Measurements from ENCODE around the gene TSC22D2. TPM values are rescaled to one million over a fixed set of nuclear protein-coding genes. Genes with fewer than 3 reads are reported as not detected.
A peak's percentile ranks its signal among the peaks of the same experiment; 100 is the strongest.

Gene TSC22D2
- total RNA-seq, result 44.6 TPM

- Histone ChIP-seq H3K9me3 (ENCODE audit: low read depth, low read length) (no peaks in the 10 kb centered on the region), H3K4me1 (ENCODE audit: insufficient read depth, low read length) (peaks cover 26% of the 10 kb centered on the region), H3K4me3 (ENCODE audit: low read length) (peak within 1 kb of the TSS; percentile 58), H3K27me3 (ENCODE audit: insufficient read depth, low read length) (no peaks in the 10 kb centered on the region)
Measured at GRCh38 chr3:150408221-150409124, at the start of gene TSC22D2. Gene TSC22D2, plus strand, starts transcription at chr3:150408298. Its CDS starts 1,053 bp downstream, at chr3:150409351.

- Histone ChIP-seq H3K9me3 (ENCODE audit: low read depth, low read length) (no peaks in the 10 kb centered on the region), H3K27me3 (ENCODE audit: insufficient read depth, low read length) (no peaks in the 10 kb centered on the region), H3K4me3 (ENCODE audit: low read length) (no peak overlapping the region), H3K4me1 (ENCODE audit: insufficient read depth, low read length) (no peaks in the 10 kb centered on the region)
Measured at GRCh38 chr3:150359381-150359780, 48.7 kb upstream of the TSC22D2 start.

GRCh38 chr3:150360966-150361365 lies 47.1 kb upstream of the TSC22D2 start:
- Histone ChIP-seq H3K27me3 (ENCODE audit: insufficient read depth, low read length) (no peaks in the 10 kb centered on the region), H3K4me1 (ENCODE audit: insufficient read depth, low read length) (no peaks in the 10 kb centered on the region)

GRCh38 chr3:150362515-150363302 lies 45.4 kb upstream of the TSC22D2 start:
- no peaks in the 10 kb centered on the region for H3K9me3 ChIP-seq (ENCODE audit: low read depth, low read length)
- H3K4me3 ChIP-seq (ENCODE audit: low read length), result no peak overlapping the region
- no peaks in the 10 kb centered on the region for H3K27me3 ChIP-seq (ENCODE audit: insufficient read depth, low read length)
- H3K4me1 ChIP-seq (ENCODE audit: insufficient read depth, low read length), result no peaks in the 10 kb centered on the region

More at GRCh38 chr3:150360966-150361365, 47.1 kb upstream of the TSC22D2 start:
- Histone ChIP-seq H3K4me3 (ENCODE audit: low read length) (no peak overlapping the region), H3K9me3 (ENCODE audit: low read depth, low read length) (no peaks in the 10 kb centered on the region)

GRCh38 chr3:150363420-150363819 lies 44.7 kb upstream of the TSC22D2 start:
- no peaks in the 10 kb centered on the region for H3K4me1 ChIP-seq (ENCODE audit: insufficient read depth, low read length)
- H3K4me3 ChIP-seq (ENCODE audit: low read length), result no peak overlapping the region
- no peaks in the 10 kb centered on the region for H3K9me3 ChIP-seq (ENCODE audit: low read depth, low read length)
- H3K27me3 ChIP-seq (ENCODE audit: insufficient read depth, low read length), result no peaks in the 10 kb centered on the region

- Histone ChIP-seq H3K4me3 (ENCODE audit: low read length) (no peak overlapping the region), H3K27me3 (ENCODE audit: insufficient read depth, low read length) (no peaks in the 10 kb centered on the region), H3K9me3 (ENCODE audit: low read depth, low read length) (no peaks in the 10 kb centered on the region), H3K4me1 (ENCODE audit: insufficient read depth, low read length) (no peaks in the 10 kb centered on the region)
Measured at GRCh38 chr3:150365132-150365604, 42.9 kb upstream of the TSC22D2 start.

GRCh38 chr3:150367757-150368156 lies 40.3 kb upstream of the TSC22D2 start:
- Histone ChIP-seq H3K4me3 (ENCODE audit: low read length) (no peak overlapping the region), H3K9me3 (ENCODE audit: low read depth, low read length) (no peaks in the 10 kb centered on the region), H3K27me3 (ENCODE audit: insufficient read depth, low read length) (no peaks in the 10 kb centered on the region), H3K4me1 (ENCODE audit: insufficient read depth, low read length) (no peaks in the 10 kb centered on the region)

- H3K9me3 ChIP-seq (ENCODE audit: low read depth, low read length), result no peaks in the 10 kb centered on the region
- no peaks in the 10 kb centered on the region for H3K4me1 ChIP-seq (ENCODE audit: insufficient read depth, low read length)
- no peak overlapping the region for H3K4me3 ChIP-seq (ENCODE audit: low read length)
- H3K27me3 ChIP-seq (ENCODE audit: insufficient read depth, low read length), result no peaks in the 10 kb centered on the region
Measured at GRCh38 chr3:150370122-150370602, 37.9 kb upstream of the TSC22D2 start.

GRCh38 chr3:150370999-150371398 lies 37.1 kb upstream of the TSC22D2 start:
- no peaks in the 10 kb centered on the region for H3K9me3 ChIP-seq (ENCODE audit: low read depth, low read length)
- H3K4me3 ChIP-seq (ENCODE audit: low read length), result no peak overlapping the region
- peaks cover 2% of the 10 kb centered on the region for H3K4me1 ChIP-seq (ENCODE audit: insufficient read depth, low read length)
- no peaks in the 10 kb centered on the region for H3K27me3 ChIP-seq (ENCODE audit: insufficient read depth, low read length)

- no peaks in the 10 kb centered on the region for H3K9me3 ChIP-seq (ENCODE audit: low read depth, low read length)
- H3K4me3 ChIP-seq (ENCODE audit: low read length), result no peak overlapping the region
Measured at GRCh38 chr3:150371741-150372254, 36.3 kb upstream of the TSC22D2 start.

GRCh38 chr3:150372320-150372719 lies 35.8 kb upstream of the TSC22D2 start:
- Histone ChIP-seq H3K27me3 (ENCODE audit: insufficient read depth, low read length) (no peaks in the 10 kb centered on the region), H3K9me3 (ENCODE audit: low read depth, low read length) (no peaks in the 10 kb centered on the region), H3K4me3 (ENCODE audit: low read length) (no peak overlapping the region), H3K4me1 (ENCODE audit: insufficient read depth, low read length) (peaks cover 4% of the 10 kb centered on the region)

More at GRCh38 chr3:150371741-150372254, 36.3 kb upstream of the TSC22D2 start:
- H3K27me3 ChIP-seq (ENCODE audit: insufficient read depth, low read length), result no peaks in the 10 kb centered on the region
- peaks cover 4% of the 10 kb centered on the region for H3K4me1 ChIP-seq (ENCODE audit: insufficient read depth, low read length)

- H3K27me3 ChIP-seq (ENCODE audit: insufficient read depth, low read length), result no peaks in the 10 kb centered on the region
- peaks cover 4% of the 10 kb centered on the region for H3K4me1 ChIP-seq (ENCODE audit: insufficient read depth, low read length)
- H3K9me3 ChIP-seq (ENCODE audit: low read depth, low read length), result no peaks in the 10 kb centered on the region
- no peak overlapping the region for H3K4me3 ChIP-seq (ENCODE audit: low read length)
Measured at GRCh38 chr3:150372722-150373121, 35.4 kb upstream of the TSC22D2 start.

- Histone ChIP-seq H3K27me3 (ENCODE audit: insufficient read depth, low read length) (no peaks in the 10 kb centered on the region), H3K9me3 (ENCODE audit: low read depth, low read length) (no peaks in the 10 kb centered on the region), H3K4me1 (ENCODE audit: insufficient read depth, low read length) (peaks cover 4% of the 10 kb centered on the region), H3K4me3 (ENCODE audit: low read length) (no peak overlapping the region)
Measured at GRCh38 chr3:150373234-150373875, 34.7 kb upstream of the TSC22D2 start.

GRCh38 chr3:150374975-150375374 lies 33.1 kb upstream of the TSC22D2 start:
- Histone ChIP-seq H3K9me3 (ENCODE audit: low read depth, low read length) (no peaks in the 10 kb centered on the region), H3K27me3 (ENCODE audit: insufficient read depth, low read length) (no peaks in the 10 kb centered on the region), H3K4me3 (ENCODE audit: low read length) (no peak overlapping the region), H3K4me1 (ENCODE audit: insufficient read depth, low read length) (peaks cover 4% of the 10 kb centered on the region)
